ENCODE data around the gene NFIX. TPM values are rescaled to one million over a fixed set of nuclear protein-coding genes. Genes with fewer than 3 reads are reported as not detected.

The NFIX gene
- total and polyA plus RNA-seq, 9 donors: 30.3 to 256 (median 217) TPM

DNA sequence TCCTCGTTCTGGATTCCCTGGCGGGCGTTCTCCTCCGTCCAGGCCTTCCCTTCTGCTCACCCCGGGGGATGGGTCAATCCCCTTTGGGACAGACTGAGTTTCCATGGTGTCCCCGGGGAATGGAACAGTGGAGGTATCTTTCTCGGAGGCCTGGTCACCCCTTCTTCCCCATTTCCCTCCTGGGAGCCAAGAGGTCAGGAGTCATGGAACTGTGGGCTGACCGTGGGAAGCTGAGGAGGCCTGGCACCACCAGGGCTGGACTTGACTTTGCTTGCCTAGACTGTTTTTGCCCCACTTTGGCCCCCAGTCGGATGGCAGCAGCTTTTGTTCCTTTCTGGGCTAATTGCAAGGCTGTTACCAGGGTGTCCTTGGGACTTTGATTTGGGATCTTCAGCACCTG is 124.8 kb downstream of the NFIX start:
- no peak overlapping the region for H3K4me3 ChIP-seq
- no peaks in the 10 kb centered on the region for H3K27me3 ChIP-seq
- no peaks in the 10 kb centered on the region for H3K36me3 ChIP-seq
- peaks cover 13% of the 10 kb centered on the region for H3K4me1 ChIP-seq (ENCODE audit: insufficient read depth)
- H3K27ac ChIP-seq: no peak overlapping the region
- WGBS, 3 donors: 63 to 77% (median 73%) methylated on average over 9 of the region's 9 CpGs
- H3K9me3 ChIP-seq: no peaks in the 10 kb centered on the region
- no peak for DNase-seq
- intact Hi-C loops (cut with DNase I): no loop called here
- TF ChIP-seq EP300 (IDR thresholded peaks at IDR 0.05) (no peak), POLR2A (IDR thresholded peaks at IDR 0.05) (no peak)
- TF ChIP-seq, protein P1, sequence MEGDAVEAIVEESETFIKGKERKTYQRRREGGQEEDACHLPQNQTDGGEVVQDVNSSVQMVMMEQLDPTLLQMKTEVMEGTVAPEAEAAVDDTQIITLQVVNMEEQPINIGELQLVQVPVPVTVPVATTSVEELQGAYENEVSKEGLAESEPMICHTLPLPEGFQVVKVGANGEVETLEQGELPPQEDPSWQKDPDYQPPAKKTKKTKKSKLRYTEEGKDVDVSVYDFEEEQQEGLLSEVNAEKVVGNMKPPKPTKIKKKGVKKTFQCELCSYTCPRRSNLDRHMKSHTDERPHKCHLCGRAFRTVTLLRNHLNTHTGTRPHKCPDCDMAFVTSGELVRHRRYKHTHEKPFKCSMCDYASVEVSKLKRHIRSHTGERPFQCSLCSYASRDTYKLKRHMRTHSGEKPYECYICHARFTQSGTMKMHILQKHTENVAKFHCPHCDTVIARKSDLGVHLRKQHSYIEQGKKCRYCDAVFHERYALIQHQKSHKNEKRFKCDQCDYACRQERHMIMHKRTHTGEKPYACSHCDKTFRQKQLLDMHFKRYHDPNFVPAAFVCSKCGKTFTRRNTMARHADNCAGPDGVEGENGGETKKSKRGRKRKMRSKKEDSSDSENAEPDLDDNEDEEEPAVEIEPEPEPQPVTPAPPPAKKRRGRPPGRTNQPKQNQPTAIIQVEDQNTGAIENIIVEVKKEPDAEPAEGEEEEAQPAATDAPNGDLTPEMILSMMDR (IDR thresholded peaks at IDR 0.05): no peak

DNA sequence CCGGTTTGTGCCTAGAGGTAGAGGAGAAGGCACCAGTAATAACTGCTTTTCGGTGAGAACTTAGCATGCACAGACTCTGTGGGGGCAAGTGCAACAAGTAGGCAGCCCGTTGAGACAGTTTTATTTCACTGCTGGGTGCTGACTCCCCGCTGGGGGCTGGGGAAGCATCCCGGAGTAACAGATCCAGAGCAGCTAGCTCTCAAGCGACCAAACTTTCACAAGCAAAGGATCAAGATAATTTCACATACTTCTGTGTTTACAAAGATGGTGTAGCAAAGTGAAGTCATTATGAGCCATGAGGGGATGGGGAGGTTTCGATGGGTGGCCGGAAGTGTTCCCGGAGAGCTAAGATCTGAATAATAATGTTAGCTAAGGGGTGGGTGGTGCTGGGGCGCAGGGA is 125.5 kb downstream of the NFIX start:
- Histone ChIP-seq H3K27ac (no peak overlapping the region), H3K4me1 (ENCODE audit: insufficient read depth) (peaks cover 10% of the 10 kb centered on the region), H3K4me3 (no peak overlapping the region), H3K9me3 (no peaks in the 10 kb centered on the region), H3K36me3 (no peaks in the 10 kb centered on the region), H3K27me3 (no peaks in the 10 kb centered on the region)
- WGBS, 3 donors: 65 to 73% (median 73%) methylated on average over 10 of the region's 10 CpGs
- no peak for DNase-seq
- TF ChIP-seq, protein P1 (IDR thresholded peaks at IDR 0.05): no peak
- no peak for TF ChIP-seq EP300 (IDR thresholded peaks at IDR 0.05)
- TF ChIP-seq POLR2A (IDR thresholded peaks at IDR 0.05): no peak
- intact Hi-C loops (cut with DNase I): no loop called here

DNA sequence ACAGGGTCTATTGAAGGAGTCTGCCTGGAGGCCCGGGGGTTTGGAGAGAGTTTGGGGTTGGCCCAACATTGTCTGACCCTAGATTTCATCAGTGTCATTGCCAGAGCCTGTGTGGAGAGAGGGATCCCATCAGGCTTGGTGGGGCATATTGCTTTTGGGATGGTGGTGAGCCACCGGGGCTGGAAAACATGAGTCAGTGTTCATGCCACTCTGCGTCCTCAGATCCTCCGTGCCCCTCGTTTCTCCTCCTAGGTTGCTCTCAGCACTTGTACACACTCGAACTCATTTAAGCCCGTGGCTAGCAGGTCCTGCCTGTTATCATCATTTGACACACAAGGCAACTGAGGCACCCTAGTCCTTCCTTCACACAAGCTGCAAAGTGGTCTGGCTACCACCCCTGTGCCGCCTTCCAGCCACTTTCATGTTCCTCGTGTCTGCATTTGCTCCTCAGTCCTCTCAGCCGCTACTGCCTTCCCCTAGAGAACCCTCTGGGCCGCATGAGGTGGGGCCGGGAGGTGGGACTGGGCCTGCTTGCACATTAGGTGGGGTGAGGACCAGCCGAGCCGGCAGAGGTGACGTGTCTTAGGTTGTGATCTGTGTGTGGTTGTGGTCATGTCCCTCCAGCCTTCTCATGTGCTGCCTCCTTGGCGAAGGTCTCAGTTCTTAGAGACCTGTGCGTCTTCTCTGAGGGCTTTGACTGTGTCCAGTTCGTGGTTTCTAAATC is 126.4 kb downstream of the NFIX start:
- TF ChIP-seq, protein P1 (IDR thresholded peaks at IDR 0.05): no peak
- TF ChIP-seq EP300 (IDR thresholded peaks at IDR 0.05) (no peak), POLR2A (IDR thresholded peaks at IDR 0.05) (no peak)
- no peaks in the 10 kb centered on the region for H3K36me3 ChIP-seq
- H3K4me3 ChIP-seq: no peak overlapping the region
- 78 to 86% (median 83%) methylated on average over 18 of the region's 18 CpGs for WGBS, 3 donors
- peaks cover 9% of the 10 kb centered on the region for H3K4me1 ChIP-seq (ENCODE audit: insufficient read depth)
- no peak for DNase-seq
- intact Hi-C loops (cut with DNase I): no loop called here
- no peak overlapping the region for H3K27ac ChIP-seq
- no peaks in the 10 kb centered on the region for H3K9me3 ChIP-seq
- no peaks in the 10 kb centered on the region for H3K27me3 ChIP-seq

DNA sequence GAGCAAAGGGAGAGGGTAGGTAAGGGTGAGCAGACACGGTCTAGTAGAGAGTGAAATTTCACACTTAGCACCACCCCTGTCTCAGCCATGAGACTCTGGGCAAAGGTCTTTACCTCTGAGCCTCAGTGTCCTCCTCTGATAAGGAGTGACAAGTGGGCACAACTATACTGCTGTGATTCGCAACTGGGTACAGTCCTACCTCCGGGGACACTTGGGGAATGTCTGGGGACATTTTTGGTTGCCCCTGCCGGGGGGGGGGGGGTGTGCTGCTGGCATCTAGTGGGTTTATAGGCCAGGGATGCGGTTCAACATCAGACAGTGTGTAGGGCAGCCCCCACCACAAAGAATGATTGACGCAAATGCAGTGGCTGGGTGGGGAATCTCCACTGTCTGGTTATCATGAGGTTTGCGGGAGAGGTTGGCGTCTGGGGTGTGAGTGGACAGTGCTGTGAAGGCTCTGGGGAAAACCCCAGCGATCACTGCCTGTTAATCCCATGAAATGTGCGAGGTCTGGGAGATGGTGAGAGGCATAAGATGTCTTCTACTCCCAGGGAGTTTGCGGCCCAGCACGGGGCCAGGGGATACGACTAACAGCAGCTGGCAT is 127.1 kb downstream of the NFIX start:
- Histone ChIP-seq H3K4me3 (no peak overlapping the region), H3K27ac (no peak overlapping the region), H3K9me3 (no peaks in the 10 kb centered on the region), H3K27me3 (no peaks in the 10 kb centered on the region), H3K4me1 (ENCODE audit: insufficient read depth) (peaks cover 9% of the 10 kb centered on the region), H3K36me3 (no peaks in the 10 kb centered on the region)
- TF ChIP-seq, protein P1 (IDR thresholded peaks at IDR 0.05): no peak
- no peak for TF ChIP-seq EP300 (IDR thresholded peaks at IDR 0.05)
- TF ChIP-seq POLR2A (IDR thresholded peaks at IDR 0.05): no peak
- intact Hi-C loops (cut with DNase I): no loop called here
- no peak for DNase-seq
- 75 to 86% (median 82%) methylated on average over 13 of the region's 13 CpGs for WGBS, 3 donors

All from ovary (tissue), 9 donors.